IPS-18c (cell line): ENCODE results near the gene CASZ1.
A peak's percentile ranks its signal among the peaks of the same experiment; 100 is the strongest.

Experiments
- H3K4me3 ChIP-seq: 2 replicates; pipeline ENCODE4 v1.7.0; 2013; ENCODE audit warnings: low read depth, mild to moderate bottlenecking, low read length, moderate library complexity; ENCODE audit not compliant: insufficient read depth
- H3K9me3 ChIP-seq: one replicate; pipeline ENCODE4 v1.6.1; 2013; ENCODE audit warnings: mild to moderate bottlenecking, low read length, moderate library complexity; ENCODE audit not compliant: control insufficient read depth, insufficient read depth

The CASZ1 gene

DNA sequence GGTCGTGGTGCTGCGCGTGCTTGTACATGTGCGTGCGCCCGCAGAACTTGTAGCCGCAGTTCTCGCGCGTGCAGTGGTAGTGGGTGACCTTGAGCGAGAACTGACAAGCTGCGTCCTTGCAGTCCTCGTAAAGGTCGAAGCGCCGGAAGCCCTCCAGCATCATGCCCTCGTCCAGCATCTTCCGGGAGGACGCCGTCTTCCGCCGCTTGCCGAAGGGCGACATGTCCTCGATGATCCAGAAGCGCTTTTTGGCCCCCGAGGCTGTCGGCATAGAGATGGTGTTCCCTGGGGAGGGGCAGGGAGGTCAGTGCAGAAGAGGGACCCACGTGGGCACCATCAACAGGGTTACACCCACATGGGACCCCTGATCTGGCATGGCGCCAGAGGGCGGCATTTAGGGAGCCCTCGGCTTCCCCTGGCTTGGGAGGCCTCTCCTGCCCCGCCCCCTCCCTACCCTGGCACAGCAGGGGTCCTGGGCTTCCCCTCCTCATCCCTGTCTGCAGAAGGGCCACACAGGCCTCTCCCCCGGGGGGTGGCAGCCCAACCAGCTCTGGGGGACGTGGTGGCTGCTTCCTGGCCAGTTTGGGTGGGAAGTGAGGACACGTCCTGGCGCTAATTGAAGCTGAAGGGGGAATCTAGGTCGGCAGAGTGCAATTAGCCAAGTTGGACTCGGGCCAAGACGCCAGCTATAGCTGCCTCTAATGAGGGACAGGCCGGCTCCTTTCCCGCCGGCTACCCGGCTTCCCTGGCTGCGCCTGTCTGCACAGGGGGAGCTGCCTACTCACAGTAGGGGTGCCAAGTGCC lies 156.5 kb downstream of the CASZ1 start:
- Histone ChIP-seq H3K4me3 (no peak overlapping the region), H3K9me3 (peaks cover 3% of the 10 kb centered on the region)

DNA sequence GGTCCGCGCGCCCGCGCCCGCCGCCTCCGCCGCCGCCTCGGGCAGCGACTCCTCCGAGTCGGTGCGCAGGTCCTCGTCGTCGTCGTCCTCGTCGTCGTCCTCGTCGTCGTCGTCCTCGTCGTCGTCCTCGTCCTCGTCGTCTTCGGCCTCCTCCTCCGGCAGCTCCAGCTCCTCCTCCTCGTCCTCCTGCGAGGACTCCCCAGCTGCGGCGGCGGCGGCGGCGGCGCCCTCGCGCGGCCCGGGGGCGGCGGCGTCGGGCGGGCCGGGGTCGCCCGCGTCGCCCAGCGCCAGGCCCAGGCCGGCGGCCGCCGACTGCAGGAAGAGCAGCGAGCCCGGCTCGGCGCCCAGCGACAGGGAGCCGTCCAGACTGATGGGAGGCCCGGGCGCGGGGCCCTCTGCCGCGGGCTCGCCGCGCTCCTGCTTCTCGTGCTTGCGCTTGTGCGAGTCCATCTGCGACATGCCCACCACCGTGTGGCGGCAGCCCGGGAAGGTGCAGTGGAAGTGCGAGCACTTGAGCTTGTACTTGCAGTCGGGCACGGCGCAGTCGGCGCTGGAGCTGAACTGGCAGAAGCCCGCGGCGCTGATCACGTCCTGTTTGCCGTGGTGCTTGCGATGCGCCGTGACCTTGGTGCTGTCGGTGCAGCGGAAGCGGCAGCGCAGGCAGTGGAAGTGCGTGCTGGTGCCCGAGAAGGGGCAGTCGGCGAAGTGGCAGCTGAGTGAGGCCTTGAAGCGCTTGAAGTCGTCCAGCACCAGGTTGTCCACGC lies 157.3 kb downstream of the CASZ1 start:
- Histone ChIP-seq H3K4me3 (no peak overlapping the region), H3K9me3 (peaks cover 3% of the 10 kb centered on the region)

DNA sequence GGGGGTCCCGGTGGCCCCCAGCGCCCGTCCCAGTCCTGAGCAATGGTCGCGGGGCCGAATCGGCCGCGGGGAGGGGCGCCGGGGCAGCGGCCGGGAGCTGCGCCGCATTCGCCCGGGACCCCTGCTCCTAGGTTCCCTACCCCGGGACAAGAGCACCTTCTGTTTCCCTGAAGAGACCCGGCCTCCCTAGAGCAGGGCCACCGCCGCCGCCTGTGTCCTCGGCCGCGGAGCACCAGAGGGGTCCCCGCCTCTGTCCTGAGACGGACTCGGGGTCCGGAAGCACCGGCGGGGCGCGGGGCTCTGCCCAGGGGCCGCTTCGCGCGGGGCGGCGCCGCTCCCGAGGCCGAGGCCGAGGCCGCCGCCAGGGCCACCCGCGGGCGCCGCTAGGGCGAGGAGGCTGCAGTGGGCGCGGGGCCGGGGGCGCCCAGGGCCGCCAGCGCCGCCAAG lies 157.9 kb downstream of the CASZ1 start:
- Histone ChIP-seq H3K4me3 (peak overlapping the region; percentile 34; the same call in 1 of the 2 replicates), H3K9me3 (peaks cover 3% of the 10 kb centered on the region)

DNA sequence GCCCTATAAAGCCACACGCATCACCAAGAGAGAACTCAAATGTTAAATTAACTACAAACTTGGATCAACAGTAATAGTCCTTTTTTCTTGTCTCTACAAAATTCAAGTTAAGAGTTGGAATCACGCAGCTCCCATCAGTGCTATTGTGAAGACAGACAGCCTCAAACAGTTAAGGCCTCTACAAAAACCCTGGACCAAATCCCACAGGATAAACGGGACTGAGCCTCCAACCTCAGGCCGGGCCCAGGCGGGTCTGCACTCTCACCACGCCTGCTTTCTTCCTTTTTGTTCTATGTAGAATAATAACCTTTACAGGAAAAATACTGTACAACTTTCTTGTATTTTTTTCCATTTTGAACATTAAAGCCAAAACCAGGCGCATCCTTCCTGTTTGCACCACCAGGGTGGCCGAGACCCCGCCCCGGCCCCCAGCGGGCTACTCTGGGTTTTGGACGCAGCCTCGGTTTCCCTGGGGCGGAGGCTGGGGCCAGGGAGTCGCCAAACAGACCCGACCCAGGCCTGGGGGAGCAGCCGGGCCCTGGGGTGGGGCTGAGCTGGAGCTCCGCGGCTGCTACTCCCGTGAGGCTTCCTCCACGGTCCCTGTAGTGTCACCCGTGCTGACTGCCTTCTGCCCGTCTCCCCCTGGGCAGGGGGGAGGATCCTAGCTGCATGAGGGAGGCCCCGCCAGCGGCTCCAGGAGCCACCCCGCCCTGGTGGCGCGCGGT lies 158.4 kb downstream of the CASZ1 start:
- H3K4me3 ChIP-seq = peak overlapping the region; percentile 34
- H3K9me3 ChIP-seq = peaks cover 3% of the 10 kb centered on the region

DNA sequence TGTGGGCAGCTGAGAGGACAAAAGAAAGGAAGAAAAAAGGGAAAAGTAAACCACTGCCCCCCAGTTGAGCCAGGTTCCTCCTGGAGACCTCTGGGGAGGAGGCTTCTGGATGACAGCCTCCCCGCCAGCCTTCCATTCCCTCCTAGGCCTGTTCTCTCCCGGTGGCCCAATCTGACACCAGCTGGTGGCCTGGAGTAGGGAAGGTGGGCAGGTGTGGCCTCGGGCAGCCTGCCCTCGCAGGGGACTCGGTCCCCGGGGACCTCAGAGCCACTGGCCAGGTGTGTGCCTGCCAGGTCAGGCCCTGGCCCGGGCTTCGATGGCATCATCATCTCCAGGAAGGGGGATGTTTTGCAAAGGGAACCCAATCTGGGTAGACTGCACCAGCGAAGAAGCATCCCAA lies 159.0 kb downstream of the CASZ1 start:
- Histone ChIP-seq H3K4me3 (no peak overlapping the region), H3K9me3 (peaks cover 3% of the 10 kb centered on the region)

DNA sequence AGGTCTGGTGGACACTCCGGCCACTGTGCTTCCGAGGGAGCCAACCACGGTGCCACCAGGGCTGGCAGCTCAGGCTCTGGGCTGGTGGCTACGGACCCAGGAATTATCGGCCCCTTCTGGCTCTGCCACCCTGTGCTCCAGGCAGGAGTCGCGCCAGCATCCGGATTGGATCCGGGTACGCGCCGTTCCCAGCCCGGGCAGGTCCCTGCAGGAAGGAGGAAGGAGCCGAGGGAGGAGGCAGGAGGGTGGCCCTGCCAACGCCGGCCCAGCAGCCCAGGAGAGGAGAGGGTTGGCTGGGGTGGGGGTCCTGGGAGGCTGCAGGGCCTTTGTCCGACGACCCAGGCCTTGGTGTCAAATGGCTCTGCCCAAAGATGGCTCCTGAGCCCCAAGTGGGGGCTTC lies 160.5 kb downstream of the CASZ1 start:
- H3K9me3 ChIP-seq = peaks cover 3% of the 10 kb centered on the region
- no peak overlapping the region for H3K4me3 ChIP-seq

DNA sequence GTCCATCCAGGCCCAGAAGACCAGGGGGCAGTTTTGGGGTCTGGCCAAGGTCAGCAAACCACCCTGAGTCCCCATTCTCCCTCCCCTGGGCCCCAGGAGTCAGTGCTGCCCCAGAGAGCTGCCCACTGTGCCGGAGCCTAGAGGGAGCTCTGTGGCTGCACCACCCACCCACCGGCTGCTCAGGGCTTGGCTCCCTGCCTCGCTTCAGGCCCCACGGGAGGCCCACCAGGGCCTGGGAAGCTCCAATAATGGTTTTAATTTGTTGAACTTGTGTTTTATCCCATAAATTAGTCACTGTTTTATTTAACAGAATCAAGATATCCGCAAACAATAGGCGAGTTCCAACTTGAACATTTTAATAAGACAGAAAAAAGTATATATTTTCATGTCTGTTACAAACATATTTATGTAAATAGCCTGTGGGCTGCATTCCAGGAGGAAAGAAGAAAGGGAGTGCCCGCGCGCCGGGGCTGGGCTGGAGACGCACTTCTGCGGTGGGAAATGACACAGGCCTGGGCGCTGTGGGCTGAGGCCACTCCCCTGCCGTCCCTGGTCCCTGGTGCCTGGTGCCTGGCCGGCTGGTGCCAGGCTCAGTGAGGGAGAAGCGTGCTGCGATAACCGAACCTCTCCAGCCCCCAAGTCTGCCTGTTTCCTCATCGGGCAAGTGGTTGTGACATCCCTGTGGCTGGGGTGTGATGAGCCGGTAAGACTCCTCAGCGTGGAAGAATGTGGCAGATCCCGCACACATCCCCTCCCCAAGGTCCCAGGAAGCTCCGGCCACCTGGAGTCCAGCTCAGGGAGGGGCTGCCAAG lies 161.2 kb downstream of the CASZ1 start:
- no peak overlapping the region for H3K4me3 ChIP-seq
- H3K9me3 ChIP-seq = peaks cover 3% of the 10 kb centered on the region

DNA sequence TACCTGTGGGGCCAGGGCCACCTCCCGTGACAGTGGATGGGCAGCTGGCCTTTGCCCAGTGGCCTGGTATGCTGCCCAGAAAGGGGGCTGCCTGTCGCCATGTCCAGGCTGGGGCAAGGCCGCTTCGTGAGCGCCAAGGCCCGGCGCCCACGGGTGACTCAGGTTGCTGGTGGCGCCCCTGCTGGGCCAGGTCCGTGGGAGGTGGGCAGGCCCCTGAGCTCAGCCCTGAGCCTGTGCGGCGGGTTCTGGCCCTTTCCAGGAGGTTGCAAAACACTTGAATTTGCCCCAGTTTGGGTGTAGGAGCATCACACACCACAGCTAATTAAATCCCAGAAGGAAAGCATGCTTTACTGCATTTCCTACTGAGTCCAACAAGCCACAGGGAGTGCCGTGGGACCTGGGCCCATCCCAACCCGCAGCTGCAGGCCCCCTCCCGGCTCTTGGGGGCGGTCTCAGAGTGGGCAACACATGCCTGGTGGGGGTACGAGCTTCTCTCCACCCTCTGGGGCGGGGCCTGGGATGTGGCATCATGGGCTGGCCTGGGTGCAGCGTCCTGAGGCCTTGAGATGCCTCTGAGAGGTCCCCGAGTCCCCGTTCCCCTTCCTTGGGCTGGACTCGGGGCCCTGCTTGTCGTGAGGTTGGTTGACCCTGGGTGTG lies 161.9 kb downstream of the CASZ1 start:
- no peak overlapping the region for H3K4me3 ChIP-seq
- H3K9me3 ChIP-seq = peaks cover 3% of the 10 kb centered on the region

DNA sequence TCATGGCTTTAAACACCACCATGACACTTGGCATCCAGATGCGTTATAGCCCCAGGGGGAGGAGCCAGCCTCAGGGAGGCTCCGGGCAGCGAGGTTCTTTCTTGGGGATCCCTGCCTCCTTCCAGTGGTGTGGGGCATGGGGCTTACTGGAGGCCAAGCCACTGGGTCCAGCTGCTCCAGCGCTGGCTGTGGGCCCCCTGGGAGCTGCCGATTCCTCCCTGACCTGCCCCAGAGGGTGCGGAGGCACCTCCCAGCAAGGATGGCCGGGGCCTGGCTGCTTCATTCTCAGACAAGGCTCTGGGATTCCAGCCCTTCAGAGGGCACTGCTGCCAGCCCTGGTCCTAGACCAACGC lies 162.4 kb downstream of the CASZ1 start:
- no peak overlapping the region for H3K4me3 ChIP-seq
- peaks cover 3% of the 10 kb centered on the region for H3K9me3 ChIP-seq

DNA sequence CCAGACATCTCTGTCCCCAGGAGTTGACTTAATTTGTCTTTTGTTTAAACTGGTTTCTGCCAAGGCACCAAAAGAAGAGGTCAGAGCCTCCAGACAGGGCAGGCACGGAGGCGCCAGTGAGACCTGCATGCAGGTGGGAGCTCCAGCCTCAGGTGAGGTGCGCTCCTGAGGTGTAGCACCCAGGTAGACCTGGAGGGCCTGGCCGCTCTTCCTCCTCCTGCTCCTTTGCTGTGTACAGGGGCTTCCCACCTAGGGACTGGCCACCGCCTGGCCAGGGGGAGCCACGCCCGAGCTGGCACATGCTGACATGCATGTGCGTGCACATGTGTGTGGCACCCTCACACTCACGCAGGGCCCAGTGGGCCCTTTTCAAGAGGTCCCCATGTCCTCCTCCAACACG lies 163.0 kb downstream of the CASZ1 start:
- Histone ChIP-seq H3K9me3 (peaks cover 3% of the 10 kb centered on the region), H3K4me3 (no peak overlapping the region)

DNA sequence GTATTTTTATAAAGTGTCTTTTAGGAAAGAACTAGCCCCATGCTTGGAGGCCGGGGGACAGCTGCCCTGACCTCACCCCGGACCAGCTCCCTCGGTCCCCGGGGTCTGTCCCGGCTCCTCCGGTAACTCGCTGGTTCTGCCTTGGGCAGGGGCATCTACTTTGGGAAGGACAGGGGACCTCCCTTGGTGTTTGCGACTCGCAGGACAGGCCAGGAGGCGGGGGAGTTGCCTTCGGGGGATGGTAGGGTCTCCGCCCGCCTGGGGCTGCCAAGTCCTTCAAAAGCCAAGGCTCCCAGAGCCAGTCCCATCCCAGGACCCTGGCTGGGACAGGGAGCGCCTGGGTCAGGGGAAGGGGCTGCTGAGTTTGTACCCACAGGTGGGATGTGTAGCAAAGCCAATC lies 163.8 kb downstream of the CASZ1 start:
- no peak overlapping the region; the same call in 1 of the 2 replicates for H3K4me3 ChIP-seq
- H3K9me3 ChIP-seq = peaks cover 3% of the 10 kb centered on the region

DNA sequence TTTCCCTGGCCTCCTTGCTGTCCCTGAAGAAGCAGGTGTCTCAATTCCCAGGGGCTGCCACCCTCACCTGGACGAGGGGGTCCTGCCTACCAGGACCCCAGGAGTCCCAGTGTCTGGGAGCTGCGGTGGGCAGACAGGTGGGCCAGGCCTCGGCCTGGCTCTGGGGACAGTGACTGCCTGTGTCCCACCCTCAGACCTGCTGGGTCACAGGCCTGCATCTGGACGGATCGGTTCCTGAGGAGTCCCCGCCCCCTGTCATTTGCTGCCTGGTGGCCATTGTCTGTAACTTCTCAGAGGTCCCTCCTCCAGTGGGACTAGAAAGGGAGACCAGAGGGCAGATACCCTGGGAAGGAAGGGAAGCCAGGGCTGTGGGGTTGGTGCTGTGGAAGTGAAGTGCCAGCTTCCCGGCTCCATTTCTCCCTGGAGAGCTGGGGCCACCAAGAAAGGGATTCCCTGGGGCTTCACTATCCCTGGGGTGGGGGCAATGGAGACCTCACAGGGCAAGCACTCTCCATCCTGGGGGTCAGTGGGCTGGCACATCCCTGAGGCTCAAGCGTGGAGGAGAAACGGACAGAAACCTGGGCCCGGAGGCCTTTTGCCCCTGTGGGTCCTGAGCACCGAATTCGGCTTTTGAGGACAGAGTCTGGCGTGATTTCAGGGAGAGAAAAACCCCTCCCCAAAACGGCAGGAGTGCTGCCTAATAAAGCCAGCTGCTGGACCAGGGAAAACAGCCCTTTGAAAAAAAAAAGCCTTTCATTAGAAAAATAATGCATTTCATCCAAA lies 164.4 kb downstream of the CASZ1 start:
- Histone ChIP-seq H3K4me3 (no peak overlapping the region), H3K9me3 (peaks cover 3% of the 10 kb centered on the region)

DNA sequence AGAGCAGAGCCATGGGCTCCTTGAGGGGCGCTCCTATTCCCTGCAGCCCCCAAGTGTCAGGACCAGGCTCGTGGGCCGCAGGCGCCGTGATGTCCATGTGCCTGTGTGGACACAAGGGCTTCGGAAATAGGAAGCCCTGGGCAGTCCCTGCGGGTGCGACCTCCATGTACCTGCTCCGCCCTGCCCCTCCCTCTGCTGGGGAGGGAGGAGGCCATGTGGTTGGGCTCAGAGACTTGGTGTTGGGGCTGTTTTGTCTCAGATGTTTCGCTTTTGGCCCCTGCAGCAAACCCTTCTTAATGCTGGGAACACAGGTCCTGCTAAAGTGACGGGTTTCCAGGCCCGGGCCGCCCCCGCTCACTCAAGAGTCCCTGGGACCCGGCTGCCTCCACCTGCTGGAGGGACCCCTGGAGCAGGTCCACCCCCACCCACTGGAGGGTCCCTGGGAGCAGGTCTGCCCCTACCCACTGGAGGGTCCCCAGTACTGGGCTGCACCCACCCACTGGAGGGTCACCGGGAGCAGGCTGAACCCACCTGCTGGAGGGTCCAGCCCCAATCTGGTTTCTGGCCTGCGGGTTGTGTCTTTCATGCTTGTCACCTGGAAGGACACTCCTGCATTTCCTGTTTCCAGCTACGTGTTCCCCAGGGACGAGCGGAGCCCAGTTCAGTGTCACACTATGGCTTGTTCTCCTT lies 165.2 kb downstream of the CASZ1 start:
- Histone ChIP-seq H3K9me3 (peaks cover 3% of the 10 kb centered on the region), H3K4me3 (no peak overlapping the region)

DNA sequence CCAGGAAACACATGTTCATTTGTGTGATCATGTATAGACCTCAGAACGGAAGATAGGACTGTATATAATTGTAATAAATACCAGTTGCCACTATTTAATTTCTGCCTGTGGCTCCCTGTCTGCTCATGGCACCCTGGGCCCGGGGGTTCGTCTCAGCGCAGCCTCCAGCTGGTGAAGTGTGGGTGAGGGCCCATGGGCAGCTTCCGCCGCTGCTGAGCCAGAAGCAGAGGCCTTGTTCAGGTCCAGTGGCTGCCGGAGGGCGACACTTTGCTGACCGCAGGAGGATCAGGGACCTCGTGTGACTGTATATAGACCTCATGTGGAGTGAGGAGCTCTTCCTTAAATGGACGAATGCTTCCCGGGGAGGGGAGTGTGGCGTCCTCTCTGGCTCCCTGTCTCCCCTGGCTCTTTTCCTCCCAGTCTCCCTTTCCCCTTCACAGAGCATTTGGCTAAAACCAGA lies 165.8 kb downstream of the CASZ1 start:
- no peak overlapping the region for H3K4me3 ChIP-seq

DNA sequence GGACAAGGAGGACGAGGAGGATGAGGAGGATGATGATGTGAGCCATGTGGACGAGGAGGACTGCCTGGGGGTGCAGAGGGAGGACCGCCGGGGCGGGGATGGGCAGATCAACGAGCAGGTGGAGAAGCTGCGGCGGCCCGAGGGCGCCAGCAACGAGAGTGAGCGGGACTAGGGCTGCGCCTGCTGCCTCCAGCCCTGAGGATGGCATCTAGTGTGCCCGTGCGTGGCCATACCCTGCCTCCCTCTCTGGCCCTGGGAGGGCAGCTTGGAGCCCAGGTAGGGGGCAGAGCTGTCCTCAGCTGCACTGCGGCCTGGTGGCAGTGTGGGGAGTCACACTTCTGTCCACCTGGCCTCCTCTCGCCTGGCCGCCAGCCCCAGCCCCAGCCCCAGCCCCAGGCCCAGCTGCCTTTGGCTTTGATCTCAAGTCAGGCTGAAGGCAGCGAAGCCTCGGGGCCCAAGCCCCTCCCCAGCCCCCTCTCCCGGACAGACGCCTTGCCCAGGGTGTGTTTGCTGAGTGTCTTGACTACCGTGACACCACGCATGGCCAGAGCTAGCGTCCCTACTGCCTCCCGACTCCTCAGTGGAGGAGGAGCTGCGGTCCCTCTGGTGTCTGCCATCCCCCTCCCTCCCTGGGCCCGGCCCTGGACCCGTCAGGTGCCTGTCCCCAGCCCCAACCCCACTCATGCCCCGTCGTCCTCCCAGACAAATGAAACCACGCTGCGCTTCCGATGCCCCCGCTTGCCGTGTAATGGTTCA lies 166.5 kb downstream of the CASZ1 start:
- Histone ChIP-seq H3K4me3 (no peak overlapping the region), H3K9me3 (no peaks in the 10 kb centered on the region)

More for the DNA sequence above, 165.8 kb downstream of the CASZ1 start:
- H3K9me3 ChIP-seq = peaks cover 3% of the 10 kb centered on the region
